ENCODE data around the gene GFI1. TPM values are rescaled to one million over a fixed set of nuclear protein-coding genes. Genes with fewer than 3 reads are reported as not detected.

The GFI1 gene
- total RNA-seq, 1 experiment from 2014 or later: 0.49 TPM

- H3K4me1 ChIP-seq (ENCODE audit: control insufficient read depth, insufficient read depth, low read length): peaks cover 2% of the 10 kb centered on the region; the same call in 1 of the 2 replicates
- TF ChIP-seq TCF7L2 (IDR thresholded peaks at IDR 0.05; ENCODE audit: low read depth, low read length) (no peak), CTCF (IDR thresholded peaks at IDR 0.05) (no peak), SIN3A (IDR thresholded peaks at IDR 0.05; ENCODE audit: borderline replicate concordance, insufficient read depth, low read depth, low read length) (no peak), POLR2AphosphoS5 (IDR thresholded peaks at IDR 0.05; ENCODE audit: low read depth, low read length) (no peak)
- TF ChIP-seq, protein P1, sequence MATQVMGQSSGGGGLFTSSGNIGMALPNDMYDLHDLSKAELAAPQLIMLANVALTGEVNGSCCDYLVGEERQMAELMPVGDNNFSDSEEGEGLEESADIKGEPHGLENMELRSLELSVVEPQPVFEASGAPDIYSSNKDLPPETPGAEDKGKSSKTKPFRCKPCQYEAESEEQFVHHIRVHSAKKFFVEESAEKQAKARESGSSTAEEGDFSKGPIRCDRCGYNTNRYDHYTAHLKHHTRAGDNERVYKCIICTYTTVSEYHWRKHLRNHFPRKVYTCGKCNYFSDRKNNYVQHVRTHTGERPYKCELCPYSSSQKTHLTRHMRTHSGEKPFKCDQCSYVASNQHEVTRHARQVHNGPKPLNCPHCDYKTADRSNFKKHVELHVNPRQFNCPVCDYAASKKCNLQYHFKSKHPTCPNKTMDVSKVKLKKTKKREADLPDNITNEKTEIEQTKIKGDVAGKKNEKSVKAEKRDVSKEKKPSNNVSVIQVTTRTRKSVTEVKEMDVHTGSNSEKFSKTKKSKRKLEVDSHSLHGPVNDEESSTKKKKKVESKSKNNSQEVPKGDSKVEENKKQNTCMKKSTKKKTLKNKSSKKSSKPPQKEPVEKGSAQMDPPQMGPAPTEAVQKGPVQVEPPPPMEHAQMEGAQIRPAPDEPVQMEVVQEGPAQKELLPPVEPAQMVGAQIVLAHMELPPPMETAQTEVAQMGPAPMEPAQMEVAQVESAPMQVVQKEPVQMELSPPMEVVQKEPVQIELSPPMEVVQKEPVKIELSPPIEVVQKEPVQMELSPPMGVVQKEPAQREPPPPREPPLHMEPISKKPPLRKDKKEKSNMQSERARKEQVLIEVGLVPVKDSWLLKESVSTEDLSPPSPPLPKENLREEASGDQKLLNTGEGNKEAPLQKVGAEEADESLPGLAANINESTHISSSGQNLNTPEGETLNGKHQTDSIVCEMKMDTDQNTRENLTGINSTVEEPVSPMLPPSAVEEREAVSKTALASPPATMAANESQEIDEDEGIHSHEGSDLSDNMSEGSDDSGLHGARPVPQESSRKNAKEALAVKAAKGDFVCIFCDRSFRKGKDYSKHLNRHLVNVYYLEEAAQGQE (IDR thresholded peaks at IDR 0.05; ENCODE audit: insufficient read depth in 1 of 2, low read depth in 2 of 2, low read length in 1 of 2): no peak
- DNase-seq (ENCODE audit: low read depth, low spot score): no peak
- H3K36me3 ChIP-seq (ENCODE audit: control insufficient read depth, insufficient read depth, low read length): no peaks in the 10 kb centered on the region
- CTCF ChIA-PET: no interaction called here
- no TSS peak for BruUV-seq (replicated peaks)
- no peaks in the 10 kb centered on the region; the same call in 1 of the 2 replicates for H3K27me3 ChIP-seq (ENCODE audit: control insufficient read depth, insufficient read depth, low read length)
- POLR2A ChIA-PET: no interaction called here
- in situ Hi-C loops (cut with HindIII; ENCODE audit: low pct_unique_long_range_greater_than_20kb, low sequenced_read_pairs) (no loop called here), intact Hi-C loops (cut with micrococcal nuclease; ENCODE audit: unreplicated experiment) (no loop called here)
- no peak for ATAC-seq
- H3K27ac ChIP-seq (ENCODE audit: low read length): no peak overlapping the region
- no peak overlapping the region for H3K4me3 ChIP-seq (ENCODE audit: low read depth in 2 of 2, low read length in 2 of 2)
- no peaks in the 10 kb centered on the region for H3K9me3 ChIP-seq (ENCODE audit: control insufficient read depth, insufficient read depth, low read depth, low read length)
Measured at GRCh38 chr1:92480200-92480812, 6.4 kb downstream of the GFI1 start.

DNA sequence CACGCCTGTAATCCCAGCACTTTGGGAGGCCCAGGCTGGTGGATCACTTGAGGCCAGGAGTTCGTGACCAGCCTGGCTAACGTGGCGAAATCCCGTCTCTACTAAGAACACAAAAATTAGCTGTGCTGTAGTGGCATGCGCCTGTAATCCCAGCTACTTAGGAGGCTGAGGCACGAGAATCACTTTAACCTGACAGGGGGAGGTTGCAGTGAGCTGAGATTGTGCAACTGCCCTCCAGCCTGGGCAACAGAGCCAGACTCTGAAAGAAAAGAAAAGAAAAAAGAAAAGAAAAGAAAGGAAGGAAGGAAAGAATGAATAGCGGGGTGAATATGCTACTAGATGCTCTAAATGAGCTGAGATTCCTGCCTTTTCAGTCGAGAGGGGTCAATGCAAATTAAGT is 7.1 kb downstream of the GFI1 start:
- H3K27ac ChIP-seq (ENCODE audit: low read length): no peak overlapping the region
- in situ Hi-C loops (cut with HindIII; ENCODE audit: low pct_unique_long_range_greater_than_20kb, low sequenced_read_pairs) (no loop called here), intact Hi-C loops (cut with micrococcal nuclease; ENCODE audit: unreplicated experiment) (no loop called here)
- ChIA-PET POLR2A (no interaction called here), CTCF (no interaction called here)
- DNase-seq (ENCODE audit: low read depth, low spot score): no peak
- H3K36me3 ChIP-seq (ENCODE audit: control insufficient read depth, insufficient read depth, low read length): no peaks in the 10 kb centered on the region
- H3K4me1 ChIP-seq (ENCODE audit: control insufficient read depth, insufficient read depth, low read length): peaks cover 2% of the 10 kb centered on the region; the same call in 1 of the 2 replicates
- no TSS peak for BruUV-seq (replicated peaks)
- no peaks in the 10 kb centered on the region; the same call in 1 of the 2 replicates for H3K27me3 ChIP-seq (ENCODE audit: control insufficient read depth, insufficient read depth, low read length)
- no peaks in the 10 kb centered on the region for H3K9me3 ChIP-seq (ENCODE audit: control insufficient read depth, insufficient read depth, low read depth, low read length)
- H3K4me3 ChIP-seq (ENCODE audit: low read depth in 2 of 2, low read length in 2 of 2): no peak overlapping the region
- TF ChIP-seq, protein P1 (IDR thresholded peaks at IDR 0.05; ENCODE audit: insufficient read depth in 1 of 2, low read depth in 2 of 2, low read length in 1 of 2): no peak
- no peak for TF ChIP-seq POLR2AphosphoS5 (IDR thresholded peaks at IDR 0.05; ENCODE audit: low read depth, low read length)
- TF ChIP-seq CTCF (IDR thresholded peaks at IDR 0.05): no peak
- no peak for TF ChIP-seq SIN3A (IDR thresholded peaks at IDR 0.05; ENCODE audit: borderline replicate concordance, insufficient read depth, low read depth, low read length)
- TF ChIP-seq TCF7L2 (IDR thresholded peaks at IDR 0.05; ENCODE audit: low read depth, low read length): no peak
- no peak for ATAC-seq
